HepG2 (cell line): ENCODE results near the gene TBCE. TPM values are rescaled to one million over a fixed set of nuclear protein-coding genes. Genes with fewer than 3 reads are reported as not detected.

ENCODE experiments used
- ARID2 ChIP-seq: sonication (generic); formaldehyde crosslinking; IDR thresholded peaks from 2 replicates; pipeline ENCODE4 v1.8.1; 2022; ENCODE audit warnings: mild to moderate bottlenecking, missing genetic modification reagents, borderline replicate concordance
- ARID3A ChIP-seq: IDR thresholded peaks from 2 replicates; pipeline ENCODE4 v1.6.1; 2012; ENCODE audit warnings: low read depth, low read length, improper control_type of control experiment
- EED ChIP-seq: sonication (generic); formaldehyde crosslinking; IDR thresholded peaks from 2 replicates; pipeline ENCODE4 v1.5.0; 2020; ENCODE audit warnings: mild to moderate bottlenecking, missing genetic modification reagents
- EZH2 ChIP-seq: conservative IDR thresholded peaks from 2 replicates; pipeline ENCODE4 v1.6.1; 2012; ENCODE audit warnings: mild to moderate bottlenecking, low read depth, low read length, moderate library complexity
- FOSL1 ChIP-seq: sonication (generic); formaldehyde crosslinking; IDR thresholded peaks from 2 replicates; pipeline ENCODE4 v1.9.0; 2021; ENCODE audit warnings: missing genetic modification reagents, borderline replicate concordance
- NCOR1 ChIP-seq: fragments of 200-600 bp; sonication (generic); IDR thresholded peaks from 2 replicates; pipeline ENCODE4 v1.7.0; 2017; ENCODE audit warnings: antibody characterized with exemption, low read length, borderline replicate concordance
- NFKB2 ChIP-seq: sonication (generic); formaldehyde crosslinking; IDR thresholded peaks from 2 replicates; pipeline ENCODE4 v1.4.0; 2020; ENCODE audit warnings: missing genetic modification reagents, borderline replicate concordance
- NPAS2 ChIP-seq: sonication (generic); formaldehyde crosslinking; IDR thresholded peaks from 2 replicates; pipeline ENCODE4 v1.8.0; 2022; ENCODE audit warnings: mild to moderate bottlenecking, missing genetic modification reagents, borderline replicate concordance
- RARG ChIP-seq: sonication (generic); formaldehyde crosslinking; IDR thresholded peaks from 2 replicates; pipeline ENCODE4 v1.4.0; 2020; ENCODE audit warnings: low read depth, mild to moderate bottlenecking, missing genetic modification reagents
- RFXANK ChIP-seq: IDR thresholded peaks from 2 replicates; pipeline ENCODE4 v1.6.1; 2016
- TGIF2 ChIP-seq: IDR thresholded peaks from 2 replicates; pipeline ENCODE4 v1.6.1; 2016; ENCODE audit warnings: control low read depth, missing compliant biosample characterization
- TSC22D2 ChIP-seq: sonication (generic); formaldehyde crosslinking; IDR thresholded peaks from 2 replicates; pipeline ENCODE4 v1.5.1; 2020; ENCODE audit warnings: missing genetic modification reagents, mild to moderate bottlenecking, borderline replicate concordance
- XBP1 ChIP-seq: sonication (generic); formaldehyde crosslinking; IDR thresholded peaks from 2 replicates; pipeline ENCODE4 v1.5.0; 2020; ENCODE audit warnings: missing genetic modification reagents
- ZNF451 ChIP-seq: sonication (generic); formaldehyde crosslinking; IDR thresholded peaks from 2 replicates; pipeline ENCODE4 v1.5.0; 2020; ENCODE audit warnings: mild to moderate bottlenecking, missing genetic modification reagents
- ZNF567 ChIP-seq: sonication (generic); formaldehyde crosslinking; IDR thresholded peaks from 2 replicates; pipeline ENCODE4 v1.8.1; 2023; ENCODE audit warnings: mild to moderate bottlenecking, missing genetic modification reagents, borderline replicate concordance
- ZNF577 ChIP-seq: sonication (generic); formaldehyde crosslinking; IDR thresholded peaks from 2 replicates; pipeline ENCODE4 v1.4.0; 2020; ENCODE audit warnings: mild to moderate bottlenecking, low read depth, missing genetic modification reagents, borderline replicate concordance
- ZNF879 ChIP-seq: sonication (generic); formaldehyde crosslinking; IDR thresholded peaks from 2 replicates; pipeline ENCODE4 v1.8.1; 2023; ENCODE audit warnings: missing genetic modification reagents
- polyA plus RNA-seq, 8 experiments: library from polyadenylated mRNA; depleted of rRNA in 3 of 8; stranded (reverse) in 7 of 8; unstranded in 1 of 8; fragments of >200 nt; fragmentation: Illumina TruSeq in 4 of 8; extraction: Trizol in 4 of 8; gene quantifications; 2 replicates each; pipeline versions ENCODE4 v1.2.1 to v1.2.3, GENCODE V29; 2011 to 2016; ENCODE audit warnings: low read depth in 4 of 8, missing spikeins in 1 of 8, mixed read lengths in 1 of 8; ENCODE audit not compliant: insufficient read depth in 1 of 8
- total RNA-seq, 5 experiments: library from RNA; depleted of rRNA; stranded (reverse); fragments of >200 nt; fragmentation: Illumina TruSeq; extraction: Trizol; gene quantifications; 2 replicates each; pipeline ENCODE4 v1.2.3, GENCODE V29; 2016; ENCODE audit warnings: low read depth in 1 of 5
- TF ChIP-seq, protein P1 (sequence below): sonication (generic); formaldehyde crosslinking; IDR thresholded peaks from 2 replicates; pipeline ENCODE4 v1.5.0; 2020; ENCODE audit warnings: missing genetic modification reagents
- TF ChIP-seq, protein P2 (sequence below): sonication (generic); formaldehyde crosslinking; IDR thresholded peaks from 2 replicates; pipeline ENCODE4 v1.5.0; 2020; ENCODE audit warnings: mild to moderate bottlenecking, missing genetic modification reagents, borderline replicate concordance
- TF ChIP-seq, protein P3 (sequence below): sonication (generic); formaldehyde crosslinking; IDR thresholded peaks from 2 replicates; pipeline ENCODE4 v1.4.0; 2020; ENCODE audit warnings: mild to moderate bottlenecking, missing genetic modification reagents
- TF ChIP-seq, protein P4 (sequence below): sonication (generic); formaldehyde crosslinking; IDR thresholded peaks from 2 replicates; pipeline ENCODE4 v1.8.1; 2023; ENCODE audit warnings: mild to moderate bottlenecking, missing genetic modification reagents

The TBCE gene
- total and polyA plus RNA-seq, 2 of the 13 experiments (the other 11 are each of a cell fraction or from before 2014, with no cell fraction given) = 25.6 to 31.1 TPM

DNA sequence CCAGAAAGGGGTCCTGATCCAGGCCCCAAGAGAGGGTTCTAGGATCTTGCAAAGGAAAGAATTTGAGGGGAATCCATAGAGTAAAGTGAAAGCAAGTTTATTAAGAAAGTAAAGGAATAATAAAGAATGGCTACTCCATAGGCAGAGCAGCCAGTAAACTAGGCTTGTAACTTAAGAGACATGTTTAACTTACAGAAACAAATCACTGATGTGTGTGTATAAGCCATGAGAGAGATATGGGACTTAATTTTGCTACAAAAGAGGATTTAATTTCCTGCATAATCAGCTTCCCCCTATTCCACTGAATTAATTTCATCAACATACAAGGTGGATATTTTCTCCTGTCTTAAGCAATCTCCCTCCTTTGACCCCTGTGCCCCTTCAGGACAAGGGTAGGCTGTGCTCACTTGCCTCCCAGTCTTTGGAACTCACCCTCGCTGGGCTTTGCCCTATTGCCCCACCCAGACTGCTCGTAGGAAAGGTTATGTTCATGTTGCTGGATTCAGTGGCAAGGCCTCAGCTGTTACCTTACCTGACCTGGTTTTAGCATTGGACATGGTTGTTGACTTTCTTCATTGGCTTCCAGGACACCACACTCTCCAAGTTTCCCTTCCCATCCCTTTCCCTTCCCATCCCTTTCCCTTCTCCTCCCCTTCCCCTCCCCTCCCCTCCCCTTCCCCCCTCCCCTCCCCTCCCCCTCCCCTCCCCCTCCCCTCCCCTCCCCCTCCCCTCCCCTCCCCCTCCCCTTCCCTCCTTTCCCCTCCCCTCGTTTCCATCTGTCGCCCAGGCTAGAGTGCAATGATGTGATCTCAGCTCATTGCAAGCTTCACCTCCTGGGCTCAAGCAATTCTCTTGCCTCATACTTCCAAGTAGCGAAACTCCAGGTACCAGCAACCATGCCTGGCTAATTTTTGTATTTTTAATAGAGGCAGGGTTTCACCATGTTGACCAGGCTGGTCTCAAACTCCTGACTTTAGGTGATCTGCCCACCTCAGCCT lies 44.6 kb downstream of the TBCE start (continued):
- TF ChIP-seq ZNF567 (CRISPR knock-in tag) (no peak), ZNF879 (CRISPR knock-in tag) (no peak), EZH2 (no peak), NPAS2 (CRISPR knock-in tag) (no peak), XBP1 (no peak), NFKB2 (no peak), ZNF451 (CRISPR knock-in tag) (no peak), RARG (no peak), ZNF577 (no peak), ARID3A (no peak), EED (CRISPR knock-in tag) (no peak), RFXANK (no peak), FOSL1 (CRISPR knock-in tag) (no peak), TSC22D2 (CRISPR knock-in tag) (no peak), TGIF2 (CRISPR knock-in tag) (no peak), ARID2 (CRISPR knock-in tag) (no peak), NCOR1 (peak; percentile 57; the same call in 1 of the 2 replicates)
- TF ChIP-seq, protein P1, sequence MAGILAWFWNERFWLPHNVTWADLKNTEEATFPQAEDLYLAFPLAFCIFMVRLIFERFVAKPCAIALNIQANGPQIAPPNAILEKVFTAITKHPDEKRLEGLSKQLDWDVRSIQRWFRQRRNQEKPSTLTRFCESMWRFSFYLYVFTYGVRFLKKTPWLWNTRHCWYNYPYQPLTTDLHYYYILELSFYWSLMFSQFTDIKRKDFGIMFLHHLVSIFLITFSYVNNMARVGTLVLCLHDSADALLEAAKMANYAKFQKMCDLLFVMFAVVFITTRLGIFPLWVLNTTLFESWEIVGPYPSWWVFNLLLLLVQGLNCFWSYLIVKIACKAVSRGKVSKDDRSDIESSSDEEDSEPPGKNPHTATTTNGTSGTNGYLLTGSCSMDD (CRISPR knock-in tag) = no peak
- TF ChIP-seq, protein P2, sequence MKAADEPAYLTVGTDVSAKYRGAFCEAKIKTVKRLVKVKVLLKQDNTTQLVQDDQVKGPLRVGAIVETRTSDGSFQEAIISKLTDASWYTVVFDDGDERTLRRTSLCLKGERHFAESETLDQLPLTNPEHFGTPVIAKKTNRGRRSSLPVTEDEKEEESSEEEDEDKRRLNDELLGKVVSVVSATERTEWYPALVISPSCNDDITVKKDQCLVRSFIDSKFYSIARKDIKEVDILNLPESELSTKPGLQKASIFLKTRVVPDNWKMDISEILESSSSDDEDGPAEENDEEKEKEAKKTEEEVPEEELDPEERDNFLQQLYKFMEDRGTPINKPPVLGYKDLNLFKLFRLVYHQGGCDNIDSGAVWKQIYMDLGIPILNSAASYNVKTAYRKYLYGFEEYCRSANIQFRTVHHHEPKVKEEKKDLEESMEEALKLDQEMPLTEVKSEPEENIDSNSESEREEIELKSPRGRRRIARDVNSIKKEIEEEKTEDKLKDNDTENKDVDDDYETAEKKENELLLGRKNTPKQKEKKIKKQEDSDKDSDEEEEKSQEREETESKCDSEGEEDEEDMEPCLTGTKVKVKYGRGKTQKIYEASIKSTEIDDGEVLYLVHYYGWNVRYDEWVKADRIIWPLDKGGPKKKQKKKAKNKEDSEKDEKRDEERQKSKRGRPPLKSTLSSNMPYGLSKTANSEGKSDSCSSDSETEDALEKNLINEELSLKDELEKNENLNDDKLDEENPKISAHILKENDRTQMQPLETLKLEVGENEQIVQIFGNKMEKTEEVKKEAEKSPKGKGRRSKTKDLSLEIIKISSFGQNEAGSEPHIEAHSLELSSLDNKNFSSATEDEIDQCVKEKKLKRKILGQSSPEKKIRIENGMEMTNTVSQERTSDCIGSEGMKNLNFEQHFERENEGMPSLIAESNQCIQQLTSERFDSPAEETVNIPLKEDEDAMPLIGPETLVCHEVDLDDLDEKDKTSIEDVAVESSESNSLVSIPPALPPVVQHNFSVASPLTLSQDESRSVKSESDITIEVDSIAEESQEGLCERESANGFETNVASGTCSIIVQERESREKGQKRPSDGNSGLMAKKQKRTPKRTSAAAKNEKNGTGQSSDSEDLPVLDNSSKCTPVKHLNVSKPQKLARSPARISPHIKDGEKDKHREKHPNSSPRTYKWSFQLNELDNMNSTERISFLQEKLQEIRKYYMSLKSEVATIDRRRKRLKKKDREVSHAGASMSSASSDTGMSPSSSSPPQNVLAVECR (CRISPR knock-in tag) = peak; percentile 62; the same call in 1 of the 2 replicates
- TF ChIP-seq, protein P3, sequence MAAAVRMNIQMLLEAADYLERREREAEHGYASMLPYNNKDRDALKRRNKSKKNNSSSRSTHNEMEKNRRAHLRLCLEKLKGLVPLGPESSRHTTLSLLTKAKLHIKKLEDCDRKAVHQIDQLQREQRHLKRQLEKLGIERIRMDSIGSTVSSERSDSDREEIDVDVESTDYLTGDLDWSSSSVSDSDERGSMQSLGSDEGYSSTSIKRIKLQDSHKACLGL (CRISPR knock-in tag) = no peak
- TF ChIP-seq, protein P4, sequence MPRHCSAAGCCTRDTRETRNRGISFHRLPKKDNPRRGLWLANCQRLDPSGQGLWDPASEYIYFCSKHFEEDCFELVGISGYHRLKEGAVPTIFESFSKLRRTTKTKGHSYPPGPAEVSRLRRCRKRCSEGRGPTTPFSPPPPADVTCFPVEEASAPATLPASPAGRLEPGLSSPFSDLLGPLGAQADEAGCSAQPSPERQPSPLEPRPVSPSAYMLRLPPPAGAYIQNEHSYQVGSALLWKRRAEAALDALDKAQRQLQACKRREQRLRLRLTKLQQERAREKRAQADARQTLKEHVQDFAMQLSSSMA (CRISPR knock-in tag) = no peak
